HG03139 (cell line): ENCODE measurements around the gene NHSL1.

Source experiments
- ATAC-seq: cut with Tn5 transposase; IDR thresholded peaks from one replicate; pipeline ENCODE4 v1.9.1; 2021; ENCODE audit not compliant: unreplicated experiment

The NHSL1 gene

DNA sequence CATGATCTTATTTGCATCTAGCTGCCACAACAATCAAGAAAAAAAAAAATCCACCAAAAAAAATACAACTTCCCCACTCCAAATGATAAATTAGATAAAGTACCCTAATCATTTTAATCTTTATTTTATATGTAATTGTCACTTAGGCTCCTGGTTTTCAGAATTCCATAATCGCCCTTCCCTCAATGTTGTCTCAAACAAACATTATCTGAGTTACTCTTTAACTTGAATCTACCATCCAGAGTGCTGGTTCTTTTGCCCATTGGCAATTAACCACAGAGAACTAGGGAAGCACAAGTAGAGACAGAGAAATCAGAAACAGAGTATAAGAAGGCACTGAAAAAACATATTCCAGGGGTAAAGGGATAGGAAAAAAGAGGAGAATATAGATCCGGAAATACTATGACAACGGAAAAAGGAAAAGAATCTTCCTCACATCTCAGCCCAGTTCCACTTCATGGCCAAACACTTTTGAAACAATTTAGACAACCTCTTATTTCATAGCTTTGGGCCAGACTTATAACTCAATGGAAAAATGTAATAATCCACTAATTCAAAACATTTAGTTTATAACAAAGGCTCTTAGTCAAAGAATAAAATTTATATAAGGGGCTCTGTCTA lies 861 bp upstream of the NHSL1 start:
- ATAC-seq, result no peak

DNA sequence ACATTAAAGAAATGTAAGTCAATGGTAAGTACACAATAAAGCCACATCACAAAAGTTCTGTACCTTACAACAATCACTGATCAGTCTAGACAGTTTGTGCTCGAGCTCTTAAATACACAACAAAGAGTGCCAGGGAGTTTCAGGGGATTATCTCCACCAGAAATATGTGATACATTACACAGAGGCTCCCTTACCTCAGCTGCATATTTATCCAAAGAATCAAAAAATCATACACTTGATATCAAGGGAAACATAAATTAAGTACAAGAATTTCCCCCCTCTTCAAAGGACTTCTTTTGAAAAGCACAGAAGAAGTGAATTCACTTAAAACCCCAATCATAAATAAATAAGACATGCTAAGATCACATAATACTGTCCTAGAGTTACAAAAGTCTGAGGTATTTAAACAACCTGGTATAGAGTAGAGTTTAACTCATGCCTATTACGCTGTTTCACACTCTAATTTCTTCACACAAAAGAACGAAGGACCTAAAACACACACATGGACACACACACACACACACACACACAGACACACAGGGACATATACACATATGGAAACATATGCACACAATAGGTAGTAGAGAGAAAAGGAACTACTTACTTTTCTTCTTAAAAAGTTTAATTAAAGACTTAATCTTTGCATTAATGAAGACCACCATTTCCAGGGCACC lies 528 bp downstream of the NHSL1 start:
- ATAC-seq, result no peak

DNA sequence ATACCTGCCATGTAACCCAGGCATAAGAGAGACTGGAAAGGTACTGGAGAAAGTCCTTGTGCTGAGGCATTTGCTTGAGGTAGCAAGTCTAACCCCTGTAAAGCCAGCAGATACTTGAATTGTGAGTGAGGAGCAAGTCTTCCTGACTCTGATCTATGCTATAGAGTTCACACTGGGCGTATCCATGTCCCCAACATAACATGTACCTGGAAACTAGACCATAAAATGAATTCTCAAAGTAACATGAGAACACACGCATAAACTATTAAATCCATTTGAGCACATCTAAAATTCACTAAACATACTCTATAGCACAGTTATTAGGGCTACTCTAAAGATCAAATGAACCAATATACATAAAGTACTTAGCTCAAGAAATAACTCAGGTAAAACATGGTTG lies 2.0 kb downstream of the NHSL1 start:
- ATAC-seq, result no peak

DNA sequence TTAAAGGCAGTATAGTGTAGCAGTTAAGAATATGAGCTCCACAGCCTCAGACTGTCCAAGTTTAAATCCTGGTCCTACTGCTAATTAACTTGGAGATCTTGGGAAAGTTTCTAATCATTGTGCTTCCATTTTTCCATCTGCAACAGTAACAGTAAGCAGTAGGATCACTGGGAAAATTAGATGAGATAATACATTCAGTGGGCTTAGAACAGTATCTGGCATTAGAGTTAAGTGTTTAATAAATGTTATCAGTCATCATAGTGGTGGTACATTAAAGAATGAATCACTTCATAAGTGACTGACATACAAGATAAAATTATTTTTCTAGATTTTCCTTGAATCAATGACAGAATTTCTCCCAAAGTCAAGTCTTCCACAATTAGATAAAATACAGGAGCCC lies 5.0 kb downstream of the NHSL1 start:
- no peak for ATAC-seq

DNA sequence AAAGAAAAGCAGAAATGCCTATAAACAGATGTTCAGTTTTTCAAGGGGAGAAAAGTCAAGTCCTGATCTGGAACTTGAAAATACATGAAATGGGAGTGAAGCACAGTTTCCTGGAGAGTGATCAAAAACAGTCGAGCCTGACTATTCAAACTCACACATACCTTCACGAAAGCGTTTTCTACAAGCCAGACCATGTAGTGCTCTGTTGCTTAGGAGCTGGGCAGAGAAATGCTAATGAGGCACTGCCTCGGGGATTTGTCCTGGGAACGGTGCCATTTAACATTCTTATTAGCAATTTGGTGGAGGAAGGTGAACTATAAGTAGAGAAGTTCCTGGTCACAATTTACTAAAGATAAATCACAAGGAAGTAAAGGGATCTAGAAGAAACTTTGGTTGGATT lies 5.9 kb downstream of the NHSL1 start:
- ATAC-seq, result no peak

DNA sequence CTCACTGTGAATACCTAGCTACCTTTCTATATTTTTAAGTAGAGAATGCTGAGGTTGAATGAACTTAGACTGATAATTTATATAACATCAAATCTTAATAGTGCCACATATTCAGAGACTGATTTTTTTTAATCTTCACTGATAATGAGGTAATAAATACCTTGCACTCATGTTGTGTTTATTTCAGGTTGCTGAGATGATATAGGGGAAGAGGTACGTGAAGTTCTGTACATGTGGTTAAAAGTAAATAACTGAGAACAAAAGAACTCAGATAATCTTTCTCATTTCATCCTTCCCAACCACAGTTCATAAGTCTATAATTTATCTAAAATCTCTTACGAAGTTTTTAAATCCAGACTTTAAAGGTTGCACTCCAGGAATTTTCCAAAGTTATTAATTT lies 6.4 kb downstream of the NHSL1 start:
- ATAC-seq, result no peak

DNA sequence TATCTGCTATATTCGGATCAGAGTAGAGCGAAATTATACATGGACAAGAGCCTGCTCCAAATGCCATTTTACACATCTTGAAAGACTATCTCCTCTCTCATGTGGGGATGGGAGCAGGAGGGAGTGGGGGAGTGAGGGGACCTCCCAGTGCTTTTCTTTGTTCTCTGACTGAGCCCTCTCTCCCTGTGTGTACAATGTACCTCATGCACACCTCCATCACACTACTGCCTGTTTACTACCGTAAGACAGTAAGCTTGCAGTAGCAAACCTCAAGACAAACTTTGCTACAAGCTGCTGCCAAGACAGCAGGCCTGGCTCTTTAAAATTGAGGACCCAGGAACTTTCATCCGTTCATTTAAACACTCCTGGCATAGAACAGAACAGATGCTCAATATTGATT lies 7.2 kb downstream of the NHSL1 start:
- no peak for ATAC-seq

DNA sequence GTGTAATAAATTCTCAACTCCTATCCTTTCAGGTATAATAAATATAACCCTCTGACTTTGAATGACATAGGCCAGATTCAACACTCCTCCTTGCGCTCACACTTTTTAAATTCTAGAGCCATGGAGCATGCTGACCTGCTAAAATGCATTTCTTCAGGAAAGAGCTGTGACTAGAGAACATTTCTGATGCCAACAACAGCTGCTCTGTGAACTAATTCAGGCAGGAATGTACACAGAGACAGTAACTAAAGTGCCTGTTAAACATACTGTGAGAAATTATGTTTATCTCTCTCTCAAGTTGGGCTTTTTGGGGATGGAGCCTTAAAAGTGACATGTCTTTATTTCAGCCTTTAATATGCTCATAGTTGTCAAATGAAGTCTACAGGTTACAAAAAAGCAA lies 8.3 kb downstream of the NHSL1 start:
- ATAC-seq, result no peak

DNA sequence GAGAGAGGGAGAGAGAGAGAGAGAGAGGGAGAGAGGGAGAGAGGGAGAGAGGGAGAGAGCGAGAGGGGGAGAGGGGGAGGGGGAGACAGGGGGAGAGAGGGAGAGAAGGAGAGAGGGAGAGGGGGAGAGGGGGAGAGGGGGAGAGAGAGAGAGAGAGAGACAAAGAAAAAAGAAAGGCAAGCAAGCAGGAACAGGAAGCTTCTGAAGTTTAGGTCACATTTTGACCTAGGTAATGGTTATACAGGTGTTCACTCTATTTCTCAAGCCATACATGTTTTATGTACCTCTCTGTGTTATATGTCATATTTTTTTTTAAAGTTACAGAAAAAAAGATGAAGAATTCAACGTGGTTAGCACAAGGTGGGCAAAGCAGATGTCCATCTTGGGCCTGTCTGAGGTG lies 9.4 kb downstream of the NHSL1 start:
- ATAC-seq, result no peak

DNA sequence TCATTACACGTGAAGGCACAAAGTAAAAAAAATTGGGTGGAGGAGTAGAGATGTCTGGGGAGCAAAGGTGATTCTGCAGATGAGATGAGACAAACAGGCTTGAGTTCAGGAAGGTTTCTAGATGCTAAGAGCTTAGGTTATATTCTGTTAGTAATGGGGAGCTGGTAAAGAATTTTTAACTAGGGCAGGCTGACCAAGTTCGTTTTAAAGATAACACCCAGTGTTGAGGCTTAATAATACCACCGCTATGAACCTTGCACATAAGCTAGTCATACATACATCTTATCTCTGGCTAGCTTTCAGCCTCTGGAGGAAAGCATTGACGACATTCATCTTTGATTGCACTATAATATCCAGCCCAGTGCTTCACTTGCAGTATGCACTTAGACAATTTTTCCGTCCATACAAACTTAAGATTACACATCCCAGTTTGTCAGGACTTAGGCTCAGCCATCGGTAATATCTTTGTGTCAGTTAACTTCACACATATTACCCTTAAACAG lies 12.1 kb downstream of the NHSL1 start:
- no peak for ATAC-seq

DNA sequence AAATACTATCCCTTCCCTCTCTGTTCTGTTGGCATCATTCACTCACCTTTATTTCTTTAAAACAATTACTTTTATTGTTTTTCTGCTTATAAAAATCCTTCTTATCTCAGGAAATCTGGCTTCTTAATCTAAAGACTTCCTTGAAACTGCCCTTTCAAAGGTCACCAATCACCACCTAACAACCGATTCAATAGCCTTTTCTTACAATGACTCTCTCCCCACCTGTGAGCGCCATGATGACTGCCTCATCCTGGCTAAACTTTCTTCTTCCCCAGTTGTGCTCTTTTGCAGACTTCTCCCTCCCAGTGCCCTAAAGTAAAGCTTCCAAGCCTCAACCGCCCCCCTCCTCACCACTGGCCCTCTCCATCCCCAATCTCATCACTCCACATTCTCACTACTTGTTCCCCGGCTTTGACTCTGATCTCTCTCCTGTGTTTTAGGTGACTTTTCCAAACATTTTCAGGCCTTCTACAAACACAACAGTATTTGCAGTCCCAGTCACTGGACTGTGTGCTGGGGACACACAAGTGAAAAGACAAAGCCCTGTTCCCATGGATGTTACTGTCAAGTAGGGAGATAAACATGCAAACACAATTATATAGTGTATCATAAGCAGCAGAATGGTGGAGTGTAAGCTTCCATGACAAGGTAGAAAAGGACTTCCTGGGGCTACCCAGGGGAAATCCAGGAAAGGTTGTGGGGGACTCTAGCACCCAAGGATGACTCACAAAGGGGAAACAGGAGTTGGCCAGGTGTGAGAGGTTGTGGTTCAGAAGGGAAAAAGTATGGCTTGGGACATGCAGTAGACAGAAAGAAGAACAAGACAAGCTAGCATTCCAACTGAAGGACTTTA lies 12.8 kb downstream of the NHSL1 start:
- no peak for ATAC-seq

DNA sequence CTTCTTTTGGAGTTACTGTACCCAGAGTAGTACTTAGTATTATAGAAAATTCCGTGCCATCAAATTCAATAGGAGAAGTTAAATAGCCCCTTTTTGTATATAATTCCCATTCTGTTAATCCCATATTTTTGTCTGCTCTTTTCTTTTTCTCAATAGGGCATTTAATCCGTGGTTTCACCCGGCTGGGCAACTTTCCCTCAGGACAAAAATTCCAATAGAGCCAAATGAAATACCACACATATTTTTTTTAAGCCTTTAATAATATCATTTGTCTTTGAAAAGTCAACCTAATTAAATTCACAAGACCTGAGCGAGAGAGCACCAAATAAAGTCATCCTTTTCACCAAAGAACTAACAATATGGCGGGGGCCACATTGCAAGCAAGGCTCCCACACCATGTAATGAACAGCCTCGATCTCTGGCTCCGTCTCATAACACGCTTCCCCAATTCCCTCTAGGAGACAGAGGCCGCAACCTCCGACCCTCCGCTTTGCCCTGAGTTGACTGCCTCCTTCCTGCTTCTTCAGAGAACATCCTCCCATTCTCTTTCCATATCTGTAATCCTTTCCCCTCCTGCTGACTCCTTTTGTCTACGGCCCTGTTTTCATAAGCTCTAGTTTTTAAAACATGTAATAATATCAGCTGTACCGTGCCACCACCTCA lies 13.6 kb downstream of the NHSL1 start:
- ATAC-seq, result no peak

DNA sequence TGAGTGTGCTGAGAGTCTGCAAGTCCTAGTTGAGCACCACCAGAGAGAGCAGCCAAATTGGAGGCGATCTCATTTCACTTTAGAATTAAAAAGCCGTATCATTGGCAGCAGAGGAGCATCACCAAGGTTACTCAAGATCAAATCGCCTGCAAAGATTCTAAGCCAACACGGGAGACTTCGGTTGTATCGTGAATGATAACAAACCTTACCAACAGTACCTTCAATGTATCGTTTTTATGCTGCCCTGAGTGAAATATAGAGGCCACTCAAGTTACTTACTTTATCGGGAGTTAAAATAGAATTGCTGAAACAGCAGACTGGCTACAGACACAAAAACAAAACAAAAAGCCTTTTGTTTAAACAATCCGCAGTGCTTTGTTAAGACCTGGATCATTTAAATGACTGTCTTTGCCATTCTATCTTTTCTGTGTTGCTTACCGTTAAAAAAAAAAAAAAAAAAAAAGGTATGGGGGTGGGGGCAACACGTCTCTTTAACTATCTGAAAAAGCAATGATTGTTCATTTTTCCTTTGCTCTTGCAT lies 14.2 kb downstream of the NHSL1 start:
- ATAC-seq, result no peak

DNA sequence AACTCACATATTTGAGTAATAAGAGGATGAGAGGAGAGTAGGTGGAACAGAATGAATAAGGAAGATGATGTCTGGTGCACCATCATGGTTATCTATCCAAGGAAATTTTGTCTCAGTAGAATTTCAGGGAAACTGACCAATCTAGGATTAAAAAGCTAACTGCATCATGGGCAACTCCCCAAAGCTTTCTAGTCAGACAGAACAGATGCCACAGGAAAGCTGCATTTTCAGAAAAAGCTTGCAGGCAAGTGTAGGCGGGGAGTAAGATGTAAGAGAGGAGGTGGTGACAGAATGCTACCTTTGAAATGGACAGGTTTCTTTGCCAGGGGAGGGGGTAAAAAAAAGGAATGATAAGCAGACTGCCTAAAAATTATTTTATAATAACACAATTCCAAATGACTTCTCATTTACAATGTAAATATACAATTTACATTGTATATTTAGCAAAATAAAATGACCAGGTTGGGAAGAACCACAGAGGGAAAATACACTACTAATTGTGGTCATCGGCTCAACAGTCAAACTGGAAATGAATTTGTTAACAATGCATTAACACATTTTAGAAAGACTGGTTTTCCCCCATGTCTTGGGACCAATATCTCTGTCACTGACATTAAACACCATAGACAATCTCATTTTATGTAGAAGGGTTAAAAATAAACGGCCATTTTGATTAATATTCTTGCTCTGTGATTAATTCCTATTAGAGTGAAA lies 15.1 kb downstream of the NHSL1 start:
- no peak for ATAC-seq

DNA sequence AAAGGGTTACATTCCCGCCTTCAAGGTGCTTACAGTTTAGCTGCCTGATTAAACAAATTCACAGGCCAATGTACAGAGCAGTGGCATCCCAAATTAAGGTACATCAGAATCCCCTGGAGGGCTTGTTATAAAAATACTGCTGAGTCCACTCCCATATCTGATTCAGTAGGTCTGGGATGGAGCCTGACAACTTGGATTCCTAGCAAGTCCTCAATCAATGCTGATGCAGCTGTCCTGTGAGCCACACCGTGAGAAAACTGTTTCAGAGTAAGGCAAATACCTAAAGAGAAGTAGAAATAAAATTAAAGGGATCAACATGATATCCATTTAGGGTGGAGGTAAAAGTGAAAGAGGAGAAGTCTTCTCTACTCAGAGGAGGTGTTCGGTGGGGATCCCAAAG lies 16.5 kb downstream of the NHSL1 start:
- no peak for ATAC-seq

DNA sequence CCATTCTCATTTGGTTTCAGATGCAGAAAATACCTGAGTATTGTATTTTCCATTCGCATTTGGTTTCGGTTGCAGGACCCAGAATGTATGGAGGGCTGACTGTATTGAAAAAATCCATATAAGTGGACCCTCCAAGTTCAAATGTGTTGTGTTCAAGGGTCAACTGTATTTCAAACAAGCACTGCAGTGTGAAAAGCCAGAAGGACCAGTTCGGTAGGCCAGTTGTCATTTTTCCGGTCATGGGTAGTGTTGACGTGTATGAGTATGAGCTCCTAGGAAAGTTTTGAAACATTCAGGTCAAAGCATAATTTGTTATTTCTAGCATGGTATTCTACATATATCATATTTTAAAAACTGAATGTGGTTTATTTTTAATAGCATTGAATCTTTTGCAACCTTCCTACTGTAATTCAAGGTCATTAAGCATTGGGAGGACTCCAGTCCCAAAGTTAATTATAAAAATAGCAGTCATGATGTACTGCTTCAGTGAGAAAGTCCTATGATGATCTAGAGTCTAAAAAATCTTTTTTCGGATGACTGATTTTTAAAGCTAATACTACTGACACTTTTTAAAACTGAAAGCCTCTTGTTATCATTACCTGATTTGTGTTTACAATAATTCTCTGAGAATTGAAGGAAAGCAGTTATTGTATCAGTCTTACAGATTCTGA lies 18.9 kb downstream of the NHSL1 start:
- ATAC-seq, result no peak

DNA sequence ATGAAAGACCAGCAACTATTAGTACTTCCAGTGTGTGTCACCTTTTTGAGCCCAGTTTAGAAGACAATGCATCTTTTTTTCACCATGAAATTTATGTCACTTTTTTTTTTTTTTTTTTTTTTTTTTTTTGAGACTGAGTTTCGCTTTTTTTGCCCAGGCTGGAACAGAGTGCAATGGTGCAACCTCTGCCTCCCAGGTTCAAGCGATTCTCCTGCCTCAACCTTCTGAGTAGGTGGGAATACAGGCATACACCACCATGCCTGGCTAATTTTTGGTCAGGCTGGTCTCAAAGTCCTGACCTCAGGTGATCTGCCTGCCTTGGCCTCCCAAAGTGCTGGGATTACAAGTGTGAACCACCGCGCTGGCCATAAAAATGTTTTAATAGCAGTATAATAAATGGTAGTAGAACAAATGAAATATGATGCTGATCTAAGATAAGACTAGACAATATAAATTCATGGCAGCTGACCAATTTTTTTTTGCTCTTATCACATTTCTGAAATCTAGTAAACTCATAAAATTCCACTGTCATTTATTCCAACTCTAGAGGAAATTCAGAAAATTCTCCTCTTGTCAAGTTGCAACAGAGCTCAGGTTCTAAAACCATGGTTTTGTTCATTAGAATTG lies 21.3 kb downstream of the NHSL1 start:
- no peak for ATAC-seq

DNA sequence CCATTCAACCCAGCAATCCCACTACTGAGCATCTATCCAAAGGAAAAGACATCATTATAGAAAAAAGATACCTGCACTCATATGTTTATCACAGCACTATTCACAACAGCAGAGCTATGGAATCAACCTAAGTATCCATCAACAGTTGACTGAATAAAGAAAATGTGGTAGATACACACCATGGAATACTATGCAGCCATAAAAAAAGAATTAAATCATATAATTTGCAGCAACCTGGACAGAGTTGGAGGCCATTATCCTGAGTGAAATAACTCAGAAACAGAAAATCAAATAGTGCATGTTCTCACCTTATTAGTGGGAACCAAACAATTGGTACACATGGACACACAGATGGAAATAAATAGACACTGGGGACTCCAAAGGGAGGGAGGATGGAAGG lies 23.2 kb downstream of the NHSL1 start:
- no peak for ATAC-seq

DNA sequence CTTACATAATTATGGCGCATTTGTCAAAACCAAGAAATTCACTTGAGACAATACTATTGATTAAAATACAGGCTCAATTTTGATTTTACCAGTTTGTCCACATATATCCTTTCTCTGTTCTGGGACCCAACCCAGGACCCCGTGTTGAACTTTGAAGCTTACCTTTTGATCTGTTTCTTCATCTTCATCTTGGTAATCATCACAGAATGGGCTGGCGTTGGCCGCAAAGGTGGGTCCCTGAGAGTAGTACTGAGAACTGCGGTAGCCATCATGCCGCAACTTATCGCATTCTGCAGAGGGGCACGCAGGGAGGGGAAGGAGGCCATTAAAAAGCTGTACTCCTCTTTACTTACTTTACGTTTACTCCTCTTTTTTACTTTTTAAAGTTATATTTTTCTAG lies 26.1 kb downstream of the NHSL1 start:
- no peak for ATAC-seq
